Activated T-cell treated with anti-CD3 and anti-CD28 coated beads for 24 hours (primary cell): ENCODE measurements around the gene DCUN1D2.
"Not testable (repeated sequence)": the region's sequence is repeated elsewhere in the genome, so short reads cannot be mapped to it uniquely, and the experiment has no call there.

Experiments used
- DNase-seq: peaks from one replicate; pipeline ENCODE4 v3.0.0-alpha.2; 2020; ENCODE audit warnings: low read depth

The DCUN1D2 gene

GRCh38 chr13:113489549-113490495 lies 689 bp downstream of the DCUN1D2 start:
- peak; percentile 23 for DNase-seq

GRCh38 chr13:113489171-113489548 lies 1.4 kb downstream of the DCUN1D2 start:
- no peak for DNase-seq

GRCh38 chr13:113488283-113488682 lies 2.2 kb downstream of the DCUN1D2 start:
- DNase-seq = no peak

- DNase-seq = no peak
Measured at GRCh38 chr13:113486698-113487097, 3.8 kb downstream of the DCUN1D2 start.

- no peak for DNase-seq
Measured at GRCh38 chr13:113485545-113485944, 5.0 kb downstream of the DCUN1D2 start.

- no peak for DNase-seq
Measured at GRCh38 chr13:113483504-113484293, 6.8 kb downstream of the DCUN1D2 start.

GRCh38 chr13:113483081-113483480 lies 7.4 kb downstream of the DCUN1D2 start:
- DNase-seq = no peak

- no peak for DNase-seq
Measured at GRCh38 chr13:113479179-113479578, 11.3 kb downstream of the DCUN1D2 start.

- DNase-seq = no peak
Measured at GRCh38 chr13:113477724-113478123, 12.8 kb downstream of the DCUN1D2 start.

- no peak for DNase-seq
Measured at GRCh38 chr13:113476811-113477210, 13.7 kb downstream of the DCUN1D2 start.

- DNase-seq = no peak
Measured at GRCh38 chr13:113475911-113476310, 14.6 kb downstream of the DCUN1D2 start.

- no peak for DNase-seq
Measured at GRCh38 chr13:113475280-113475679, 15.2 kb downstream of the DCUN1D2 start.

- no peak for DNase-seq
Measured at GRCh38 chr13:113474179-113474578, 16.3 kb downstream of the DCUN1D2 start.

- DNase-seq = no peak
Measured at GRCh38 chr13:113472355-113473025, 18.0 kb downstream of the DCUN1D2 start.

- DNase-seq = no peak
Measured at GRCh38 chr13:113471844-113472243, 18.7 kb downstream of the DCUN1D2 start.

GRCh38 chr13:113470635-113471163 lies 19.8 kb downstream of the DCUN1D2 start:
- not testable (repeated sequence) for DNase-seq

GRCh38 chr13:113470073-113470472 lies 20.4 kb downstream of the DCUN1D2 start:
- no peak for DNase-seq

GRCh38 chr13:113469582-113469981 lies 20.9 kb downstream of the DCUN1D2 start:
- no peak for DNase-seq

- DNase-seq = no peak
Measured at GRCh38 chr13:113468472-113469201, 21.9 kb downstream of the DCUN1D2 start.

GRCh38 chr13:113468029-113468428 lies 22.5 kb downstream of the DCUN1D2 start:
- no peak for DNase-seq

- DNase-seq = no peak
Measured at GRCh38 chr13:113466383-113466782, 24.1 kb downstream of the DCUN1D2 start.
